ENCODE data around the gene CDIP1.

The CDIP1 gene

GRCh38 chr16:4463522-4464163 is 74.9 kb downstream of the CDIP1 start:
- H3K36me3 ChIP-seq (ENCODE audit: control insufficient read depth, low read length): peaks cover 60% of the 10 kb centered on the region
- H3K9me2 ChIP-seq (replicated peaks; ENCODE audit: control insufficient read depth, low read length): no peaks in the 10 kb centered on the region
- H3K4me3 ChIP-seq (ENCODE audit: low read length): no peak overlapping the region
- H3K4me2 ChIP-seq (ENCODE audit: low read length): no peak overlapping the region
- peaks cover 11% of the 10 kb centered on the region for H3F3A ChIP-seq (ENCODE audit: control insufficient read depth, insufficient read depth)
- H4K20me1 ChIP-seq (ENCODE audit: control insufficient read depth, insufficient read depth, low read depth, low read length): no peaks in the 10 kb centered on the region
- no peak for TF ChIP-seq EZH2phosphoT487 (IDR thresholded peaks at IDR 0.05; ENCODE audit: borderline replicate concordance, low read length)
- H3K79me2 ChIP-seq (ENCODE audit: control insufficient read depth, low read length): no peaks in the 10 kb centered on the region
- H3K9me3 ChIP-seq (ENCODE audit: control insufficient read depth, insufficient read depth, low read length): no peaks in the 10 kb centered on the region
- H3K27ac ChIP-seq (ENCODE audit: low read depth, low read length): no peak overlapping the region
- no peaks in the 10 kb centered on the region for H3K4me1 ChIP-seq (ENCODE audit: control insufficient read depth, low read length)
- H3K27me3 ChIP-seq (ENCODE audit: control insufficient read depth, low read length): no peaks in the 10 kb centered on the region

GRCh38 chr16:4461250-4462085 is 77.1 kb downstream of the CDIP1 start:
- Histone ChIP-seq H3K4me3 (ENCODE audit: low read length) (no peak overlapping the region), H3K27ac (ENCODE audit: low read depth, low read length) (no peak overlapping the region), H3K27me3 (ENCODE audit: control insufficient read depth, low read length) (no peaks in the 10 kb centered on the region), H3K36me3 (ENCODE audit: control insufficient read depth, low read length) (peaks cover 69% of the 10 kb centered on the region), H3K4me2 (ENCODE audit: low read length) (no peak overlapping the region), H3K9me3 (ENCODE audit: control insufficient read depth, insufficient read depth, low read length) (no peaks in the 10 kb centered on the region), H3F3A (ENCODE audit: control insufficient read depth, insufficient read depth) (peaks cover 15% of the 10 kb centered on the region), H3K4me1 (ENCODE audit: control insufficient read depth, low read length) (no peaks in the 10 kb centered on the region), H4K20me1 (ENCODE audit: control insufficient read depth, insufficient read depth, low read depth, low read length) (no peaks in the 10 kb centered on the region), H3K9me2 (replicated peaks; ENCODE audit: control insufficient read depth, low read length) (no peaks in the 10 kb centered on the region), H3K79me2 (ENCODE audit: control insufficient read depth, low read length) (no peaks in the 10 kb centered on the region)
- TF ChIP-seq EZH2phosphoT487 (IDR thresholded peaks at IDR 0.05; ENCODE audit: borderline replicate concordance, low read length): no peak

GRCh38 chr16:4460936-4461249 is 77.7 kb downstream of the CDIP1 start:
- no peaks in the 10 kb centered on the region for H4K20me1 ChIP-seq (ENCODE audit: control insufficient read depth, insufficient read depth, low read depth, low read length)
- H3K27me3 ChIP-seq (ENCODE audit: control insufficient read depth, low read length): no peaks in the 10 kb centered on the region
- H3F3A ChIP-seq (ENCODE audit: control insufficient read depth, insufficient read depth): peaks cover 18% of the 10 kb centered on the region
- H3K9me3 ChIP-seq (ENCODE audit: control insufficient read depth, insufficient read depth, low read length): no peaks in the 10 kb centered on the region
- H3K9me2 ChIP-seq (replicated peaks; ENCODE audit: control insufficient read depth, low read length): no peaks in the 10 kb centered on the region
- no peak overlapping the region for H3K27ac ChIP-seq (ENCODE audit: low read depth, low read length)
- no peak overlapping the region for H3K4me2 ChIP-seq (ENCODE audit: low read length)
- H3K36me3 ChIP-seq (ENCODE audit: control insufficient read depth, low read length): peaks cover 69% of the 10 kb centered on the region
- no peak overlapping the region for H3K4me3 ChIP-seq (ENCODE audit: low read length)
- TF ChIP-seq CTCF (IDR thresholded peaks at IDR 0.05; ENCODE audit: low read depth, low read length, poor library complexity, severe bottlenecking) (no peak), EZH2phosphoT487 (IDR thresholded peaks at IDR 0.05; ENCODE audit: borderline replicate concordance, low read length) (no peak)
- H3K4me1 ChIP-seq (ENCODE audit: control insufficient read depth, low read length): no peaks in the 10 kb centered on the region
- no peaks in the 10 kb centered on the region for H3K79me2 ChIP-seq (ENCODE audit: control insufficient read depth, low read length)

All from DOHH2 (cell line).